Fibroblast of the aortic adventitia (primary cell): ENCODE measurements around the gene MAB21L3. TPM values are rescaled to one million over a fixed set of nuclear protein-coding genes. Genes with fewer than 3 reads are reported as not detected.

ENCODE experiments used
- DNase-seq: peaks from one replicate; pipeline ENCODE4 v3.0.0-alpha.2; 2010; ENCODE audit warnings: low read depth
- H3K4me3 ChIP-seq: 2 replicates; pipeline ENCODE4 v1.5.1; 2011; ENCODE audit warnings: low read depth, mild to moderate bottlenecking, control low read depth, low read length, moderate library complexity
- total RNA-seq: library from RNA; depleted of rRNA; stranded (reverse); fragments of >200 nt; gene quantifications from 2 replicates; pipeline ENCODE4 v1.2.3, GENCODE V29; 2012; ENCODE audit warnings: low replicate concordance
- TF ChIP-seq, protein P1 (sequence below): IDR thresholded peaks from 2 replicates; pipeline ENCODE4 v1.5.1; 2011; ENCODE audit warnings: mild to moderate bottlenecking, low read length, control low read depth, inconsistent platforms; ENCODE audit not compliant: insufficient read depth

MAB21L3 gene
- total RNA-seq, 1 donor = 0.18 TPM

DNA sequence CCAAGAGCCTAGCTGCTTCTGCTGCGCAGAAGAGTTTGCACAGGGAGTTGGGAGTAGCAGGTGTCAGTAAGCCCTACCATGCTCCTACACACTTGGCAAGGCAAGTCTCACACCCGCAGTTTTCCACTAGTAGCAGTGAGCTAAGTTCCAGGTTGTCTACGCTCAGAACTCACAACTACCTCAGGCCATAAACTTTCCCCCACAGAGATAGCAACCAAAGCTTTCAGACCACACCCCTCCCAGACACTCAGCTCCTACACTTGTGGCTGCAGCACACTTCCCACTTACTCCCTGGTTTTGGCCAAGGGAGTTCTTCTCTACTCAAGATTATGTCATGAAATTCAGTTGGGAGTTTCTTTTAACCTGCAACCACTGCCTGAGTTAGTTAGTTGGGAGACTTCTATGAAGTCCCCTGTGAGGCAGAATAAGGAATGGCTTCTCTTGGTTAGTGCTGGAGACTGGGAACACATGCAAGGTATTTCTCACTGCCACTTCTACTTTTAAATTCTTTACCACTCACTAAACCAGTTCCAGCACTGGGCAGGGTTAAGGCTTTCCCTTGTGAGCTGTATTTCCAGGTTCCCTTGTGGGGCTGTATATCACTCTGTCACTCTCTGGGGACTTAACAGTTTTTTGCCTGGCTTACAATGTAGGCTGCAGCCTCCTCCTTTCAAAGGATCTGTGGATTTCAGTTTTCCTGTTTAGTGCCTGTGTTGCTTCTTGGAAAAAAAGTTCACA is 18.3 kb upstream of the MAB21L3 start:
- no peak overlapping the region for H3K4me3 ChIP-seq
- TF ChIP-seq, protein P1, sequence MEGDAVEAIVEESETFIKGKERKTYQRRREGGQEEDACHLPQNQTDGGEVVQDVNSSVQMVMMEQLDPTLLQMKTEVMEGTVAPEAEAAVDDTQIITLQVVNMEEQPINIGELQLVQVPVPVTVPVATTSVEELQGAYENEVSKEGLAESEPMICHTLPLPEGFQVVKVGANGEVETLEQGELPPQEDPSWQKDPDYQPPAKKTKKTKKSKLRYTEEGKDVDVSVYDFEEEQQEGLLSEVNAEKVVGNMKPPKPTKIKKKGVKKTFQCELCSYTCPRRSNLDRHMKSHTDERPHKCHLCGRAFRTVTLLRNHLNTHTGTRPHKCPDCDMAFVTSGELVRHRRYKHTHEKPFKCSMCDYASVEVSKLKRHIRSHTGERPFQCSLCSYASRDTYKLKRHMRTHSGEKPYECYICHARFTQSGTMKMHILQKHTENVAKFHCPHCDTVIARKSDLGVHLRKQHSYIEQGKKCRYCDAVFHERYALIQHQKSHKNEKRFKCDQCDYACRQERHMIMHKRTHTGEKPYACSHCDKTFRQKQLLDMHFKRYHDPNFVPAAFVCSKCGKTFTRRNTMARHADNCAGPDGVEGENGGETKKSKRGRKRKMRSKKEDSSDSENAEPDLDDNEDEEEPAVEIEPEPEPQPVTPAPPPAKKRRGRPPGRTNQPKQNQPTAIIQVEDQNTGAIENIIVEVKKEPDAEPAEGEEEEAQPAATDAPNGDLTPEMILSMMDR = no peak
- DNase-seq = no peak

GRCh38 chr1:116095027-116095426 is 16.2 kb upstream of the MAB21L3 start:
- DNase-seq = no peak
- H3K4me3 ChIP-seq = no peak overlapping the region
- TF ChIP-seq, protein P1 = no peak

- no peak for DNase-seq
- TF ChIP-seq, protein P1 = no peak
- H3K4me3 ChIP-seq = no peak overlapping the region
These were observed 15.1 kb upstream of the MAB21L3 start for GRCh38 chr1:116096013-116096618.

DNA sequence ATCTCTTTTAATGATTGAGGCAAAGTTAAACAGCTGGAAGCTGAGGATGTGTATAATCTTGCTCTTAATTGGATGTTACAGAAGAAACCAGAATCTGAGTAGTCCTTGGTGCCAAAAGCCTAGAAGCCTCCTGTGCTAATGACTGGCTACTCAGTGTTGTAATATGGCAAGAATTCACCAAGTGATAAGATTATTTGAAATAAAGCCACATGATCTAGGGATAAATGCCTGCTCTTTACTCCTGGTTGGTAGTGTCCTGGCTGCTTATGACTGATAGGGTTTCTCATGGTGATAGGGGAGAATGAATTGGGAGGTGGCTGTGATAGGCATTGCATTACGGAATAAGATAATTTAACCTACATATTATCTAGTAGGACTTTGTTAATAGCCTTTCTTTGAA is 13.6 kb upstream of the MAB21L3 start:
- no peak overlapping the region for H3K4me3 ChIP-seq
- peak; percentile 57 for DNase-seq
- TF ChIP-seq, protein P1 = no peak

DNA sequence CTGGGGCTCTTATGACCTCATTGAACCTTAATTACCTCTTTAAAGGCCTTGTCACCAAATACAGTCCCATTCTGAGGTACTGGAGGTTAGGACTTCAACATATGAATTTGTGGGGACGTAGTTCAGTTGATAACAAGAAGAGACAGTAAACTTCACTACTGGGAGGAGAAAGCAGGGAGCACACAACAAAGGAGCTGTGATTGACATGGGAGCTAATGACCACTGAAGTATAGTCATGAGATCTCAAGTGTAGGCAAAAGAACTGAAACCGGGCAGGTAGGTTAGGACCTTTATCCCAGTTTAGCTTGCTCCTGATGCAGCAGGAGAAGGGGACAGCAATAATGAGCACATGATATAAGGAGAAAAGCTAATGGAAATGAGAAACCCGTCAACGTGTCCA is 11.8 kb upstream of the MAB21L3 start:
- no peak for DNase-seq
- H3K4me3 ChIP-seq = no peak overlapping the region
- TF ChIP-seq, protein P1 = no peak

DNA sequence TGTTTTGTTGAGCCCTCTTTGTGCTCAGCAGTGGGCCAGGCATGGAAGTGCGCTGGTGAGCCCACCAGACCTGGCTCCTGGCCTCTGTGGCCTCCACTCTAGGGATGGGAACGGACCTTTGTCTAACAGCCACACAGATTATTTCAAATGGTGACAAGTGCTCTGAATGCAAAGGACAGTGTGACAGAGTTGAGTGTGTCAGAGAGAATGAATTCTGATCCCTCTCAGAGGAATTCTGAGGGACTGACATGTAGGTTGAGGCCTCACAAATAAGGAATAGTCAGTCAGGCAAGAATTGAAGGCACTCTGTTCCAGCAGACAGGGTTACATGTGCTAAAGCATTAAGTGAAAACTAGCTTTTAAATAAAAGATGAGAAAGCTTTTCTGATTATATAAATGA is 11.3 kb upstream of the MAB21L3 start:
- H3K4me3 ChIP-seq = no peak overlapping the region
- TF ChIP-seq, protein P1 = no peak

GRCh38 chr1:116104667-116105066 is 6.5 kb upstream of the MAB21L3 start:
- DNase-seq = no peak
- H3K4me3 ChIP-seq = no peak overlapping the region
- TF ChIP-seq, protein P1 = no peak

More for the DNA sequence above, 11.3 kb upstream of the MAB21L3 start:
- DNase-seq = no peak
